ENCODE measurements around the gene MTHFR. TPM values are rescaled to one million over a fixed set of nuclear protein-coding genes. Genes with fewer than 3 reads are reported as not detected.

Gene MTHFR
- total and polyA plus RNA-seq, 2 of the 8 experiments (the other 6 are each of a cell fraction or from before 2014, with no cell fraction given) = 8.7 to 18.5 TPM

DNA sequence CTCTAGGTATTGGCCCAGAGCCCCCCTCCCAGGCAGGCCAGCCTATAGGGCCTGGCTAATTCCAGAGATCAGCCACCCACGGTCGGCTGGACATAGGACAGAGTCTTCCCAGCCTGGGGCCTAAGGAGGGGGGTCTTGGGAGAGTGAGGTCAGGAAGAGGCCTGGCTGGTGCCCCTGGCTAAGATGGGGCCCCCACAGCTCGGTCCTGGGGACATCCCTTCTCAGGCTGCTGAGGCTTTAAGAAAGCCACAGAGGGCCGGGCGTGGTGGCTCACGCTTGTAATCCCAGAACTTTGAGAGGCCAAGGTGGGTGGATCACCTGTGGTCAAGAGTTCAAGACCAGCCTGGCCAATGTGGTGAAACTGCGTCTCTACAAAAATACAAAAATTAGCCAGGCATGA is 41.2 kb downstream of the MTHFR start:
- no peak for FAIRE-seq
- TF ChIP-seq CEBPB (IDR thresholded peaks at IDR 0.05; ENCODE audit: low read depth, low read length) (no peak), TCF12 (IDR thresholded peaks at IDR 0.05; ENCODE audit: low read depth, low read length) (no peak), SP4 (IDR thresholded peaks at IDR 0.05; ENCODE audit: low read length) (no peak), EZH2 (IDR thresholded peaks at IDR 0.05; ENCODE audit: low read depth, low read length, severe bottlenecking) (no peak), GTF2F1 (IDR thresholded peaks at IDR 0.05; ENCODE audit: borderline replicate concordance, low read depth, low read length) (no peak), CBX5 (IDR thresholded peaks at IDR 0.05; ENCODE audit: low read depth, low read length) (no peak), POU5F1 (IDR thresholded peaks at IDR 0.05; ENCODE audit: low read depth, low read length) (no peak), SAP30 (IDR thresholded peaks at IDR 0.05; ENCODE audit: insufficient read depth, insufficient replicate concordance, low read length) (no peak), RBBP5 (IDR thresholded peaks at IDR 0.05; ENCODE audit: borderline replicate concordance, low read depth, low read length) (no peak)
- TF ChIP-seq, protein P1, sequence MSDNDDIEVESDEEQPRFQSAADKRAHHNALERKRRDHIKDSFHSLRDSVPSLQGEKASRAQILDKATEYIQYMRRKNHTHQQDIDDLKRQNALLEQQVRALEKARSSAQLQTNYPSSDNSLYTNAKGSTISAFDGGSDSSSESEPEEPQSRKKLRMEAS (IDR thresholded peaks at IDR 0.05) = no peak
- TF ChIP-seq, protein P2, sequence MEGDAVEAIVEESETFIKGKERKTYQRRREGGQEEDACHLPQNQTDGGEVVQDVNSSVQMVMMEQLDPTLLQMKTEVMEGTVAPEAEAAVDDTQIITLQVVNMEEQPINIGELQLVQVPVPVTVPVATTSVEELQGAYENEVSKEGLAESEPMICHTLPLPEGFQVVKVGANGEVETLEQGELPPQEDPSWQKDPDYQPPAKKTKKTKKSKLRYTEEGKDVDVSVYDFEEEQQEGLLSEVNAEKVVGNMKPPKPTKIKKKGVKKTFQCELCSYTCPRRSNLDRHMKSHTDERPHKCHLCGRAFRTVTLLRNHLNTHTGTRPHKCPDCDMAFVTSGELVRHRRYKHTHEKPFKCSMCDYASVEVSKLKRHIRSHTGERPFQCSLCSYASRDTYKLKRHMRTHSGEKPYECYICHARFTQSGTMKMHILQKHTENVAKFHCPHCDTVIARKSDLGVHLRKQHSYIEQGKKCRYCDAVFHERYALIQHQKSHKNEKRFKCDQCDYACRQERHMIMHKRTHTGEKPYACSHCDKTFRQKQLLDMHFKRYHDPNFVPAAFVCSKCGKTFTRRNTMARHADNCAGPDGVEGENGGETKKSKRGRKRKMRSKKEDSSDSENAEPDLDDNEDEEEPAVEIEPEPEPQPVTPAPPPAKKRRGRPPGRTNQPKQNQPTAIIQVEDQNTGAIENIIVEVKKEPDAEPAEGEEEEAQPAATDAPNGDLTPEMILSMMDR (IDR thresholded peaks at IDR 0.05; ENCODE audit: control extremely low read depth in 1 of 3, insufficient read depth in 1 of 3, low read depth in 1 of 3, low read length in 3 of 3) = no peak

More for the DNA sequence above, 41.2 kb downstream of the MTHFR start:
- H3K4me3 ChIP-seq (ENCODE audit: extremely low read depth in 1 of 4, insufficient read depth in 2 of 4, low read depth in 3 of 4, low read length in 4 of 4) = no peak overlapping the region
- H2BK5ac ChIP-seq (ENCODE audit: low read depth, low read length) = no peak overlapping the region
- POLR2A ChIA-PET (ENCODE audit: partially characterized antibody) = interaction anchor here (0.6 to 4.3 kb wide), 5 partner anchors 11 to 212 kb away, joined by 3 to 21 read pairs (median 3); no protein-coding TSS in a partner anchor
- no peaks in the 10 kb centered on the region for H3K79me2 ChIP-seq (ENCODE audit: control insufficient read depth in 1 of 2, insufficient read depth in 2 of 2, low read length in 2 of 2)
- H3K4me2 ChIP-seq (ENCODE audit: insufficient read depth in 1 of 2, low read depth in 2 of 2, low read length in 2 of 2) = no peak overlapping the region
- no peak overlapping the region for H3K27ac ChIP-seq (ENCODE audit: low read depth, low read length)
- no peak overlapping the region for H4K5ac ChIP-seq (ENCODE audit: insufficient read length, low read depth, low read length)
- WGBS, 2 experiments (ENCODE audit: extremely low coverage in 1 of 2, insufficient coverage in 1 of 2, insufficient read length in 1 of 2, insufficient replicate concordance in 2 of 2, low coverage in 1 of 2, low lambda C conversion rate in 2 of 2, missing lambda C conversion rate in 1 of 2) = 88% methylated on average over 7 of the region's 7 CpGs; no CpG with 5 or more reads in 1 of the 2 experiments
- no peaks in the 10 kb centered on the region for H3K36me3 ChIP-seq (ENCODE audit: control insufficient read depth in 2 of 4, insufficient read depth in 4 of 4, low read length in 3 of 4)
- DNase-seq (ENCODE audit: low read depth in 1 of 2, low spot score in 2 of 2) = no peak
- H3K27me3 ChIP-seq (replicated peaks in 1 of 4; ENCODE audit: control insufficient read depth in 3 of 4, extremely low read depth in 1 of 4, insufficient read depth in 3 of 4, low read length in 3 of 4) = peaks cover 7 to 40% (median 30%) of the 10 kb centered on the region in 4 experiments
- H3K14ac ChIP-seq (ENCODE audit: insufficient read length) = no peak overlapping the region
- peaks cover 0 to 5% of the 10 kb centered on the region in 2 experiments; a peak in 1 of 4 replicates for H3K9me3 ChIP-seq (ENCODE audit: insufficient read depth in 2 of 2, low read depth in 1 of 2, low read length in 1 of 2)
- H2BK120ac ChIP-seq (replicated peaks; ENCODE audit: low read depth, low read length) = no peak overlapping the region
- no peak overlapping the region for H2BK12ac ChIP-seq (ENCODE audit: low read depth, low read length)
- no peak overlapping the region for H3K4ac ChIP-seq (replicated peaks; ENCODE audit: insufficient read length, low read depth, low read length)
- no peak overlapping the region for H4K91ac ChIP-seq (replicated peaks; ENCODE audit: insufficient read length, low read length)
- H2AK5ac ChIP-seq (ENCODE audit: low read depth, low read length) = no peak overlapping the region
- no peak overlapping the region for H3K56ac ChIP-seq (replicated peaks; ENCODE audit: insufficient read length, low read depth, low read length)
- H3K4me1 ChIP-seq (replicated peaks in 1 of 4; ENCODE audit: control insufficient read depth in 3 of 4, insufficient read depth in 4 of 4, low read length in 3 of 4) = peaks cover 0 to 16% (median 10%) of the 10 kb centered on the region in 4 experiments; a peak in 6 of 7 replicates
- CTCF ChIA-PET (ENCODE audit: partially characterized antibody) = interaction anchor here (1.3 to 3.4 kb wide), 4 partner anchors 14 to 71 kb away, joined by 3 to 21 read pairs (median 6); no protein-coding TSS in a partner anchor
- H4K20me1 ChIP-seq (replicated peaks in 1 of 2; ENCODE audit: control insufficient read depth in 1 of 2, insufficient read depth in 2 of 2, low read length in 2 of 2) = no peaks in the 10 kb centered on the region
- no peak overlapping the region for H3K18ac ChIP-seq (ENCODE audit: extremely low read depth, low read length)
- no peak overlapping the region for H3K9ac ChIP-seq (replicated peaks in 1 of 4; ENCODE audit: extremely low read depth in 1 of 4, low read depth in 3 of 4, low read length in 3 of 4)
- no peak overlapping the region for H2BK15ac ChIP-seq (ENCODE audit: low read length)
- H2AFZ ChIP-seq (ENCODE audit: low read length) = no peak overlapping the region
- no peak overlapping the region for H2BK20ac ChIP-seq (ENCODE audit: low read length)
- no peaks in the 10 kb centered on the region for H3K79me1 ChIP-seq (ENCODE audit: low read depth, low read length)
- peaks cover 3% of the 10 kb centered on the region; the same call in 1 of the 2 replicates for H3K23me2 ChIP-seq (ENCODE audit: low read depth, low read length)
- H3K23ac ChIP-seq (ENCODE audit: insufficient read length) = no peak overlapping the region
- H4K8ac ChIP-seq (ENCODE audit: extremely low read depth, insufficient read depth, low read length) = no peak overlapping the region

Measured in H1 (cell line).